SK-N-SH (cell line): Measurements from ENCODE around the gene ACYP2. TPM values are rescaled to one million over a fixed set of nuclear protein-coding genes. Genes with fewer than 3 reads are reported as not detected.

Source experiments
- CTCF ChIA-PET: fragments of 300-600, 350-600 bp; formaldehyde crosslinking; extraction: SDS; loops from one replicate; lab custom pipeline; 2021; lab: Yijun Ruan, JAX
- POLR2A ChIA-PET: fragments of 350-600 bp; sonication (Branson Sonifier 250); formaldehyde crosslinking; extraction: SDS; loops from one replicate; lab custom pipeline; 2020; ENCODE audit warnings: antibody characterized with exemption, inconsistent platforms; lab: Yijun Ruan, JAX
- DNase-seq: peaks from one replicate; pipeline ENCODE4 v3.0.0; 2012
- H2AFZ ChIP-seq: fragments of 200-600 bp; sonication (generic); 2 replicates; pipeline ENCODE4 v1.8.1; 2016; ENCODE audit warnings: antibody characterized with exemption, mild to moderate bottlenecking, low read depth
- H3F3A ChIP-seq: fragments of 200-600 bp; sonication (generic); replicated peaks from 2 replicates; pipeline ENCODE3; 2016; ENCODE audit warnings: antibody characterized with exemption, mild to moderate bottlenecking; ENCODE audit not compliant: insufficient read depth
- H3K27ac ChIP-seq, 2 experiments: fragments of 200-500 bp in 1 of 2; fragments of 200-600 bp in 1 of 2; sonication (Bioruptor generic) in 1 of 2; sonication (generic), shearing (Covaris generic) in 1 of 2; 2 replicates each; pipeline versions ENCODE4 v1.5.1 to v1.6.1; 2014 to 2016; ENCODE audit warnings: low read depth in 2 of 2, inconsistent platforms in 1 of 2, low read length in 1 of 2, mild to moderate bottlenecking in 1 of 2, mixed read lengths in 1 of 2
- H3K27me3 ChIP-seq: fragments of 200-600 bp; sonication (generic), shearing (Covaris generic); 2 replicates; pipeline ENCODE4 v1.6.1; 2016; ENCODE audit warnings: mixed run types; ENCODE audit not compliant: insufficient read depth
- H3K36me3 ChIP-seq, 2 experiments: fragments of 200-500 bp in 1 of 2; fragments of 200-600 bp in 1 of 2; sonication (Bioruptor generic) in 1 of 2; sonication (generic) in 1 of 2; replicated peaks in 1 of 2; 2 replicates each; pipeline versions ENCODE3 to v1.5.1; 2014 to 2016; ENCODE audit warnings: low read length in 1 of 2, mild to moderate bottlenecking in 1 of 2; ENCODE audit not compliant: insufficient read depth in 2 of 2, control insufficient read depth in 1 of 2
- H3K4me1 ChIP-seq, 2 experiments: fragments of 200-500 bp in 1 of 2; fragments of 200-600 bp in 1 of 2; sonication (Bioruptor generic) in 1 of 2; sonication (generic), shearing (Covaris generic) in 1 of 2; 2 replicates each; pipeline versions ENCODE4 v1.5.1 to v1.6.1; 2014 to 2016; ENCODE audit warnings: low read depth in 1 of 2, low read length in 1 of 2, mixed run types in 1 of 2; ENCODE audit not compliant: insufficient read depth in 2 of 2, control insufficient read depth in 1 of 2
- H3K4me2 ChIP-seq: fragments of 200-600 bp; sonication (generic), shearing (Covaris generic); 2 replicates; pipeline ENCODE4 v1.6.1; 2017; ENCODE audit warnings: mixed run types
- H3K4me3 ChIP-seq, 2 experiments: fragments of 200-500 bp in 1 of 2; fragments of 200-600 bp in 1 of 2; sonication (Bioruptor generic) in 1 of 2; sonication (generic), shearing (Covaris generic) in 1 of 2; 2 replicates each; pipeline versions ENCODE4 v1.5.1 to v1.8.1; 2014 to 2016; ENCODE audit warnings: low read depth in 2 of 2, inconsistent platforms in 1 of 2, low read length in 1 of 2, mild to moderate bottlenecking in 1 of 2, mixed read lengths in 1 of 2, moderate library complexity in 1 of 2
- H3K79me2 ChIP-seq: fragments of 200-600 bp; sonication (generic); 2 replicates; pipeline ENCODE4 v1.8.1; 2017; ENCODE audit warnings: mild to moderate bottlenecking; ENCODE audit not compliant: insufficient read depth
- H3K9ac ChIP-seq: fragments of 200-600 bp; sonication (generic); 2 replicates; pipeline ENCODE4 v1.6.1; 2017; ENCODE audit warnings: mixed run types
- H3K9me2 ChIP-seq: fragments of 200-600 bp; sonication (generic); 2 replicates; pipeline ENCODE4 v1.6.1; 2017; ENCODE audit warnings: mixed run types
- H3K9me3 ChIP-seq: fragments of 200-600 bp; sonication (generic); 2 replicates; pipeline ENCODE4 v1.6.1; 2017; ENCODE audit warnings: mixed run types, mild to moderate bottlenecking, moderate library complexity
- H4K20me1 ChIP-seq: fragments of 200-600 bp; sonication (generic); 2 replicates; pipeline ENCODE4 v1.6.1; 2017; ENCODE audit warnings: mild to moderate bottlenecking, mixed run types; ENCODE audit not compliant: insufficient read depth
- EZH2phosphoT487 ChIP-seq: fragments of 200-600 bp; sonication (generic); IDR thresholded peaks from 2 replicates; pipeline ENCODE4 v1.6.1; 2017; ENCODE audit warnings: low read depth, mixed run types, mild to moderate bottlenecking, antibody characterized with exemption, moderate library complexity, borderline replicate concordance
- FOSL2 ChIP-seq: IDR thresholded peaks from 2 replicates; pipeline ENCODE4 v1.4.0; 2012; ENCODE audit warnings: low read depth, mild to moderate bottlenecking, moderate library complexity, borderline replicate concordance
- FOXJ3 ChIP-seq: sonication (generic); formaldehyde crosslinking; IDR thresholded peaks from 2 replicates; pipeline ENCODE4 v1.5.1; 2020; ENCODE audit warnings: mild to moderate bottlenecking, missing genetic modification reagents
- MEF2A ChIP-seq: IDR thresholded peaks from 2 replicates; pipeline ENCODE4 v1.4.0; 2012; ENCODE audit warnings: low read depth, borderline replicate concordance
- NFIC ChIP-seq: IDR thresholded peaks from 2 replicates; pipeline ENCODE4 v1.4.0; 2012; ENCODE audit warnings: borderline replicate concordance
- RCOR1 ChIP-seq: fragments of 150-350 bp; IDR thresholded peaks from 2 replicates; pipeline ENCODE4 v1.6.1; 2017; ENCODE audit warnings: antibody characterized with exemption, low read length
- RXRA ChIP-seq: IDR thresholded peaks from 2 replicates; pipeline ENCODE4 v1.4.0; 2012; ENCODE audit warnings: low read depth, mild to moderate bottlenecking, borderline replicate concordance
- SIN3A ChIP-seq: IDR thresholded peaks from 2 replicates; pipeline ENCODE4 v1.6.1; 2012; ENCODE audit warnings: low read depth, mild to moderate bottlenecking, low read length, moderate library complexity, borderline replicate concordance
- TCF12 ChIP-seq: IDR thresholded peaks from 2 replicates; pipeline ENCODE4 v1.4.0; 2012
- WGBS: methylation state at CpG from one replicate; pipeline ENCODE4 v1.1.6; 2017; ENCODE audit warnings: low lambda C conversion rate; 5-methylcytosine and 5-hydroxymethylcytosine counted together
- polyA plus RNA-seq, 3 experiments: library from polyadenylated mRNA; depleted of rRNA; stranded (reverse); fragments of >200 nt; gene quantifications; 2 replicates each; pipeline ENCODE4 v1.2.3, GENCODE V29; 2012
- TF ChIP-seq, protein P1 (sequence below): IDR thresholded peaks from 2 replicates; pipeline ENCODE4 v1.4.0; 2012; ENCODE audit warnings: low read depth, borderline replicate concordance
- TF ChIP-seq, protein P2 (sequence below): fragments of 150-350 bp; IDR thresholded peaks from 2 replicates; pipeline ENCODE4 v1.6.1; 2016; ENCODE audit warnings: mild to moderate bottlenecking, low read depth, low read length

ACYP2 gene
- polyA plus RNA-seq, 1 of the 3 experiments (the other 2 are of a cell fraction): 8.8 TPM

DNA sequence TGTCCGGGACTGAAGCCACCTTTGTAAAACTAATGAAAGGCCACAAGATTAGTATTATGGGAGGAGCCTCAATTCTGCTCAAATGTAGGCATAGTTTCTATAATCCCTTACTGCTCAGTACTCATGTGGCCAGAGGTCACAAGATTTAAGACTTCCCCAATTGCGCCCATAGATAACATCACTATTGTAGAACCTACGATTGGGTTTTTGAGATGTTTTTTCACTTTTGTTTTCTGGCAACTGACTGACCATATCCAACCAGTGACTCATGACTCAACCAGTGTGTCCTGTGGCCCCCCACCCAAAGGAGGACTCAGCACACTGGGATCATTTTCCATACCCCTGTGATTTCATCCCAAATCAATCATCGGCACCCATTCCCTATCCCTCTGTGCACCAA lies 155.8 kb downstream of the ACYP2 start:
- POLR2A ChIA-PET: no interaction called here
- TF ChIP-seq FOXJ3 (CRISPR knock-in tag): no peak
- TF ChIP-seq SIN3A: no peak
- TF ChIP-seq EZH2phosphoT487: no peak
- no peak for TF ChIP-seq FOSL2
- no peak for TF ChIP-seq TCF12
- no peak for TF ChIP-seq MEF2A
- TF ChIP-seq, protein P1, sequence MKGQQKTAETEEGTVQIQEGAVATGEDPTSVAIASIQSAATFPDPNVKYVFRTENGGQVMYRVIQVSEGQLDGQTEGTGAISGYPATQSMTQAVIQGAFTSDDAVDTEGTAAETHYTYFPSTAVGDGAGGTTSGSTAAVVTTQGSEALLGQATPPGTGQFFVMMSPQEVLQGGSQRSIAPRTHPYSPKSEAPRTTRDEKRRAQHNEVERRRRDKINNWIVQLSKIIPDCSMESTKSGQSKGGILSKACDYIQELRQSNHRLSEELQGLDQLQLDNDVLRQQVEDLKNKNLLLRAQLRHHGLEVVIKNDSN: no peak
- TF ChIP-seq, protein P2, sequence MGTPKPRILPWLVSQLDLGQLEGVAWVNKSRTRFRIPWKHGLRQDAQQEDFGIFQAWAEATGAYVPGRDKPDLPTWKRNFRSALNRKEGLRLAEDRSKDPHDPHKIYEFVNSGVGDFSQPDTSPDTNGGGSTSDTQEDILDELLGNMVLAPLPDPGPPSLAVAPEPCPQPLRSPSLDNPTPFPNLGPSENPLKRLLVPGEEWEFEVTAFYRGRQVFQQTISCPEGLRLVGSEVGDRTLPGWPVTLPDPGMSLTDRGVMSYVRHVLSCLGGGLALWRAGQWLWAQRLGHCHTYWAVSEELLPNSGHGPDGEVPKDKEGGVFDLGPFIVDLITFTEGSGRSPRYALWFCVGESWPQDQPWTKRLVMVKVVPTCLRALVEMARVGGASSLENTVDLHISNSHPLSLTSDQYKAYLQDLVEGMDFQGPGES: no peak
- TF ChIP-seq, all 33 proteins: peak for 0
- CTCF ChIA-PET: no interaction called here
- H2AFZ ChIP-seq: no peak overlapping the region
- peaks cover 5% of the 10 kb centered on the region for H3F3A ChIP-seq
- no peak overlapping the region for H3K4me3 ChIP-seq
- H3K79me2 ChIP-seq: no peaks in the 10 kb centered on the region
- H4K20me1 ChIP-seq: no peaks in the 10 kb centered on the region
- no peaks in the 10 kb centered on the region for H3K27me3 ChIP-seq
- no peaks in the 10 kb centered on the region for H3K36me3 ChIP-seq
- H3K4me1 ChIP-seq: peaks cover 0 to 9% of the 10 kb centered on the region in 2 experiments; a peak in 2 of 4 replicates
- no peak overlapping the region for H3K27ac ChIP-seq
- no peak overlapping the region for H3K4me2 ChIP-seq
- DNase-seq: no peak
- no peaks in the 10 kb centered on the region for H3K9me3 ChIP-seq
- no peak overlapping the region for H3K9ac ChIP-seq
- WGBS: 99% methylated on average over 4 of the region's 4 CpGs
- H3K9me2 ChIP-seq: no peaks in the 10 kb centered on the region

DNA sequence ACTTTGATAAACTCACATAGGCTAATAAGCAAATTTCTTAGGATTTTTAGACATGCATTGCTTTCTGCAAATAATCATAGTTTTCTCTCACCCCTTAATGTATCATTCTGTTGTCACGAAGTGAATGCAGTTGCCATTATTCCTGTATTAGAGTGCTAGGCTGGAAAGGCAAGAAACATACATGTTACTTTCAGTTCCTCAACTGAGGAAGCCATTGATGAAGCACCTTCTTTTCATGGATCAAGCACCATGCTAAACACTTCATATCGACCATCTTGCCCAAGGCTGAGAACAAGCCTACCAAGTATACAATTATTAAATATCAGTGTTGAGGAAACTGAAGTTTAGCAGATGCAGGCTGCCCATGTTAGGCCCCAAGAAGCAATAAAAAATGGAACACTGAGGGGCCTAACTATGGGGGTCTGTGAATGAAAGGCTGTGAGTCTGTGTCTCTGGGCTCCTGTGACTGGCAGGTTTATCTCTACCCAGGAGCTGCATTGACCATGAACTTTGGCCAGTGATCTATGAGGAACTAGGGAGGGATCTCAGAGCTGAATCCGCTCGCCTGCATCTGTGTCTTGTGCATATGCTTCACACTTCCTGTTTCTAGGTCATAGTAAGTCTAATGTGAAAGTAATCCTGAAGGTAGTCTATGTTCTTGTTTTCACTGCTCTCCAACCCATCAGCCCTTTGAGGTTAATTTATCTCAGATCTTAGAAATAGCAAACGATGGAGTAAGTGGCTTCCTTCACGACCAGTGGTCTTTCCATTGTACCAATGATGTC lies 156.6 kb downstream of the ACYP2 start:
- CTCF ChIA-PET: interaction anchor here (0.5 kb wide), 1 partner anchor 11 kb away, joined by 3 read pairs; no protein-coding TSS in a partner anchor
- TF ChIP-seq NFIC (no peak), RXRA (no peak), RCOR1 (no peak)
- TF ChIP-seq, protein P2: no peak
- TF ChIP-seq, all 33 proteins: peak for 0
- WGBS: 78% methylated on average over 6 of the region's 6 CpGs
- Histone ChIP-seq H3F3A (peaks cover 5% of the 10 kb centered on the region), H3K27me3 (no peaks in the 10 kb centered on the region), H3K9me2 (no peaks in the 10 kb centered on the region), H3K79me2 (no peaks in the 10 kb centered on the region), H2AFZ (no peak overlapping the region), H3K27ac (no peak overlapping the region), H3K4me3 (no peak overlapping the region), H4K20me1 (no peaks in the 10 kb centered on the region), H3K9me3 (no peaks in the 10 kb centered on the region), H3K9ac (no peak overlapping the region), H3K36me3 (no peaks in the 10 kb centered on the region), H3K4me2 (no peak overlapping the region), H3K4me1 (peaks cover 0 to 9% of the 10 kb centered on the region in 2 experiments; a peak in 2 of 4 replicates)
- DNase-seq: no peak
- POLR2A ChIA-PET: no interaction called here
